Measurements from ENCODE around the gene DNTT.

Gene DNTT

DNA sequence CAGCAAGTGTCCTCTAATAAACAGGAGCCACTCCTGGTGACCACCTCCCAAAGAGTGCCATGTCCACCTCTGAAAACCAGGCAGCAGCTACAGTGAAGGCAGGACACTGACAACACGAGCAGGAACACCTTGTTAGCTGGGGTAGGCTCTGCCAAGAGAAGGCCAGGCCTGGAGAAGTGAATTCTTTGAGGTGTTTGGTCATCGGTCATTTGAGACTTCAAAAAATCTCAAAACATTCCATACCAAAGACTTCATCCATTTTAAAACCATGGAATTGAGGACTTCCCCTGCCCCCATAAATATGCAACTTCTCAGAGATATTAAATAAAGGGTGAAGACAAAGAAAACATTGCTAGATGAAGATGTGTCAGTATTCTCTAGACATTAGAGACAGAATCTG is 82.9 kb downstream of the DNTT start:
- no peak for DNase-seq

- DNase-seq, result no peak
These were observed 83.4 kb downstream of the DNTT start for GRCh38 chr10:96387601-96388000.

All from NCI-H2171 (cell line).